ENCODE measurements around the gene HJV.

GRCh38 chr1:145997718-145998023 lies 23.9 kb downstream of the HJV start:
- no peak for TF ChIP-seq HDAC2 (IDR thresholded peaks at IDR 0.05; ENCODE audit: borderline replicate concordance in 1 of 2, low read depth in 2 of 2, low read length in 2 of 2)
- TF ChIP-seq SP1 (IDR thresholded peaks at IDR 0.05; ENCODE audit: low read depth, low read length), result no peak
- TF ChIP-seq, protein P1, sequence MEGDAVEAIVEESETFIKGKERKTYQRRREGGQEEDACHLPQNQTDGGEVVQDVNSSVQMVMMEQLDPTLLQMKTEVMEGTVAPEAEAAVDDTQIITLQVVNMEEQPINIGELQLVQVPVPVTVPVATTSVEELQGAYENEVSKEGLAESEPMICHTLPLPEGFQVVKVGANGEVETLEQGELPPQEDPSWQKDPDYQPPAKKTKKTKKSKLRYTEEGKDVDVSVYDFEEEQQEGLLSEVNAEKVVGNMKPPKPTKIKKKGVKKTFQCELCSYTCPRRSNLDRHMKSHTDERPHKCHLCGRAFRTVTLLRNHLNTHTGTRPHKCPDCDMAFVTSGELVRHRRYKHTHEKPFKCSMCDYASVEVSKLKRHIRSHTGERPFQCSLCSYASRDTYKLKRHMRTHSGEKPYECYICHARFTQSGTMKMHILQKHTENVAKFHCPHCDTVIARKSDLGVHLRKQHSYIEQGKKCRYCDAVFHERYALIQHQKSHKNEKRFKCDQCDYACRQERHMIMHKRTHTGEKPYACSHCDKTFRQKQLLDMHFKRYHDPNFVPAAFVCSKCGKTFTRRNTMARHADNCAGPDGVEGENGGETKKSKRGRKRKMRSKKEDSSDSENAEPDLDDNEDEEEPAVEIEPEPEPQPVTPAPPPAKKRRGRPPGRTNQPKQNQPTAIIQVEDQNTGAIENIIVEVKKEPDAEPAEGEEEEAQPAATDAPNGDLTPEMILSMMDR (IDR thresholded peaks at IDR 0.05; ENCODE audit: control extremely low read depth in 1 of 3, insufficient read depth in 1 of 3, low read depth in 1 of 3, low read length in 3 of 3), result no peak
- no peak for TF ChIP-seq RAD21 (IDR thresholded peaks at IDR 0.05 in 1 of 2, conservative IDR thresholded peaks at IDR 0.05 in 1 of 2; ENCODE audit: low read depth in 2 of 2, low read length in 2 of 2)
- no peak for TF ChIP-seq RFX5 (IDR thresholded peaks at IDR 0.05; ENCODE audit: borderline replicate concordance, low read depth, low read length)
- no peak for TF ChIP-seq BRCA1 (IDR thresholded peaks at IDR 0.05; ENCODE audit: low read depth, low read length)
- no peak for TF ChIP-seq ATF3 (IDR thresholded peaks at IDR 0.05; ENCODE audit: insufficient read depth, low read depth, low read length)
- no peak for TF ChIP-seq EP300 (IDR thresholded peaks at IDR 0.05; ENCODE audit: borderline replicate concordance in 1 of 2, low read depth in 2 of 2, low read length in 2 of 2)
